GM12873 (cell line): ENCODE measurements around the gene OVCH2.

ENCODE experiments used
- TF ChIP-seq, protein P1 (sequence below): IDR thresholded peaks from 2 replicates; pipeline ENCODE4 v1.5.1; 2012; ENCODE audit warnings: low read depth, mild to moderate bottlenecking, moderate library complexity, low read length, control low read depth; ENCODE audit not compliant: insufficient read depth; ENCODE audit errors: missing control alignments

OVCH2 gene

DNA sequence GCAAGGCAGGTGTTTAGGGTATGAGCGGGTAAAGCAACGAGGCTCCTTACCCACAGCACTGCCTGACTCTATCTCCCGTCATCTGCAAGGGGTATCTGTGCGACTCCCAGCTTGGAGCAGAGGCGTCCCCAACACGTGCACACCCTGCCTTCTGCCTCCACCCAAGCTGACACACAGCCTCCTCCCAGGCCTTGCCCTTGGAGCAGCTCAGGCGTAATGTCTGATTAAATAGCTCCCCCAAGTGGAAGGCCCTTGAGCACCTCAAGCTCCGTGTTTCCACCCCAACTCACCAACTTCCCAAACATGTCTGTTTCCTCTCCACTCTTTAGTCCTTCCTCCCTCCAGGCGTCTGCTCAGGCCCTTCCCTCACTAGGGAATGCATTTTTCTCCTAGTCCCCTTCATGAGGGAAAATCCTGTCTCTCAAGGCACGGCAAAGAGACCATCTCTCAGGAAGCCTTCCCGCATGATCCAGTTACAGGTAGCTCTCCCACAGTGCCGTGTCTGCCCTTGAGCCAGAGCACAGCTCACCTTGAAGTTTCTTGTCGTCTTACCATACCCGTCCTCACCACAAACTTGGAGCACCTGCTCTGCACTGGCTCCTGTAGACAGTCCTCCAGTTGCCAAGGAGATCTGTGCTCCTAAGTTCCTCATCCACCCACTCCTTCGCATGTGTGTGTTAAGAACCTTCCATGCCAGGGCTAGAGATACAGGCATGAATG lies 48.8 kb downstream of the OVCH2 start:
- TF ChIP-seq, protein P1, sequence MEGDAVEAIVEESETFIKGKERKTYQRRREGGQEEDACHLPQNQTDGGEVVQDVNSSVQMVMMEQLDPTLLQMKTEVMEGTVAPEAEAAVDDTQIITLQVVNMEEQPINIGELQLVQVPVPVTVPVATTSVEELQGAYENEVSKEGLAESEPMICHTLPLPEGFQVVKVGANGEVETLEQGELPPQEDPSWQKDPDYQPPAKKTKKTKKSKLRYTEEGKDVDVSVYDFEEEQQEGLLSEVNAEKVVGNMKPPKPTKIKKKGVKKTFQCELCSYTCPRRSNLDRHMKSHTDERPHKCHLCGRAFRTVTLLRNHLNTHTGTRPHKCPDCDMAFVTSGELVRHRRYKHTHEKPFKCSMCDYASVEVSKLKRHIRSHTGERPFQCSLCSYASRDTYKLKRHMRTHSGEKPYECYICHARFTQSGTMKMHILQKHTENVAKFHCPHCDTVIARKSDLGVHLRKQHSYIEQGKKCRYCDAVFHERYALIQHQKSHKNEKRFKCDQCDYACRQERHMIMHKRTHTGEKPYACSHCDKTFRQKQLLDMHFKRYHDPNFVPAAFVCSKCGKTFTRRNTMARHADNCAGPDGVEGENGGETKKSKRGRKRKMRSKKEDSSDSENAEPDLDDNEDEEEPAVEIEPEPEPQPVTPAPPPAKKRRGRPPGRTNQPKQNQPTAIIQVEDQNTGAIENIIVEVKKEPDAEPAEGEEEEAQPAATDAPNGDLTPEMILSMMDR, result peak; percentile 38

DNA sequence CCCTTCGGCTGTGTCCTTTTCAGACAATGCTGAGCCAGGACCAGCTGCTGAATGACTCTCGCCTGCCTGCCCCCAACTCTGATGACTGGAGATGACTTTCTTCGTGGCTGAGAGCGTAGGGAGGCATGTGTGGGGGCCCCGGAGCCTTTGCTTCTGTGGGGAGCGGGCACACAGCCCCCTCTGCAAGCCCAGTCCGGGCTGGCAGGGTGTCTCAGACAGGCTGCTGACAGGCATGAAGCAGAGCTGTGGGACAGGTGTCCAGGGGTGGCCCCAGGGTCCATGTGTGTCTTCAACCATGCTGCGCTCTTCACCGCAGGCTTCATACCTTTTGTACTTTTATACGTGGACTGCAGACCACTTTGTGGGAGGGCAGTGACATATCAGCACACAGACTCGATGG lies 49.6 kb downstream of the OVCH2 start:
- TF ChIP-seq, protein P1, result no peak

DNA sequence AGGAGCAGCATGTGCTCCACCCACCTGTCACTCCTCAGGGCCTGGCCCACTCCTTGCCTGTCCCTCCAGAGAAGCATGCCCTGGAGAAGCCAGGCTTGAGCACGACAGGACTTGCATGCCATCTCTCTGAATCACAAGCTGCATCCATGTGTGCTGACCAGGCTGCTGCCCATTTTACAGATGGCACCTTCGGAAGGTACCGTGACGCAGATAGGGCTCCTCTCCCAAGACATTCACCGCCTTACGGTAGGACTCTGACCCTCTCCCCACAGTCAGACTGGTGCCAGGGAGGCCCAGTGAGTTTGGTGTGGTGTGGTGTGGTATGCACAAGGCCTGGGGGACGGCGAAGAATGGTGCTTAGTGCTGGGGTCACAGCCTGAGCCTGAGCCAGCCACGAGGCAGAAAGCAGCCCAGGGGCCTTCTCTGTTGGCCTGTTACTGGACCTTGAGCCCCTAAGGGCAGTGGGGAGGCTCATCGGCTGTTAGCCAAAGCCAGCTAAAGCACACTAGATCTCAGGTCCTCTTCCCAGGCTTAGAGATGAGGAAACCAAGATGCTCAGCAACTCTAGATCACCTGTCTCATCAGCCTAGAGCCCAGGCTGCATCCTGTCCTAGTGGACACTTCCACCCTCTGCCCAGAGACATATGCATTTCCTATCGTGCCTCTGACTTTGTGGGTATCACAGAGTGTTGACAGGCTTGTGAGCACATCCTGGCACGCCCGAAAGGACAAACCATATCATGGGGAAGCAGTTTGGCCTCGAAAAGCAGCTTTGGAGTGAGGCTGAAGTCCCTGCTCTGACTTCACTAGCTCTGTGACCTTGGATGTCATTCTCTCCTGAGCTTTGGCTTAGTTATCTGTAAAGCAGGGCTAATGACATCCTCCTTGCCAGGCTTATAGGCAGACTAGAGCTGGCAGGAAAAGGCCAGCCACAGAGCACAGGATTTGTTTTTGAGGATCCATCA lies 50.7 kb downstream of the OVCH2 start:
- TF ChIP-seq, protein P1, result no peak

DNA sequence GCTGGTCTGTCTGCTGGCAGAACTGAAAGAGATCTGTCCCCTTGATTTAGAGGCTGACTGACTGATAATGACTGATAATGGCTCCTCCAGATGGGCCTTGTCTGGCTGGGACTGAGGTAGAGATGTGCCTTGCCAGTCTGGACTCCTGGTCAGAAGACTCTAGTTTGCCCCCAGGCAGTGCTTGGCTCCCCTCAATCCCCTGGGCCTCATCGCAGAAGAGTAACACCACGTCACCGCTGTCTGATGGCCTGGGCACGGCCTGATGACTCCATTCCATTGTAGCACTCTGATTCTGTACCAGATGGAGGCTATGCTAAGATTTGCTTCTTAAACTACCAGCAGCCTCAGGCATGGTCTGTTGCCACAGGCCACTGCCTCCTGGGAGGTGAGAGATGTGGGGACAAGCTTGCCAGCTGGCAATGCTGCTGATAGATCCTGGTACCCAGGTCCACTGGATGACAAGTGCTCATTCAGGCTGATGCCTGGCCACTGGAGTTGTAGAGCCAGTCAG lies 52.0 kb downstream of the OVCH2 start:
- TF ChIP-seq, protein P1, result no peak

DNA sequence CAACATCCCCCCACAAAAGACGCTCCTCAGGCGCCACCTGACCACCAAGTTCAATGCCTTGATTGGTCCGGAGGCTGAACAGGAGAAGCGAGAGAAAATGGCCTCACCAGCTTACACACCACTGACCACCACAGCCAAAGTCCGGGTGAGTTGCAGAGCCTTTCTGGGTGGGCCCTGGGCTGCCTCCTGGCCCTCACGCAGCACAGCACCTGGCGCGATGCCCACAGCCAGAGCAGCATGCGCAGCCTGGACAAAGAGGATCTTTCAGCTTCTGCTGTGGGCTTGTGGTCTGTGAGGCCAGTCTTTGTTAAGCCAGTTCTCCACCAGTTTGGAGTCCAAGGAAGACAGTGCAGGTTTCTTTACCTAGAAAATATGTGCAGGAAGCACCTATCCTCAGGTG lies 54.6 kb downstream of the OVCH2 start:
- TF ChIP-seq, protein P1, result no peak

DNA sequence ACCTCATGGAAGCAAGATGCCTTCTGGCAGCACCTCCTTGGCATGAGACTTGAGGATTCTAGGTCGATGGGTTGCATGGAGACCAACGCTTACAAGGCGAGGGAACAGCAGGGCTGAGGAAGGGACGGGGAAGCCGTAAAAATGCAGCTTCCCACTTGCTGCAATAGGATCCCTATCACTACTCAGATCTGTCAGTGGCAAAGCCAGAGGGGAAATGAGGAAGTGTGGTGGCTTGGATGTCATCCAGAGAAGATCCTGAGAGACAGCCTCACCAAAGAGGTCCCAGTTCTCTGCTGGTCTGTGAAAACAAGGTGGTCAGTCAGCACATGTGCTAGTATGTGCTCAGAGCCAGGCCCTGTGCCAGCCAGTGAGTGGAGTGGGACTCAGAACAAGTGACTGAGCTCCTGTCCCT lies 55.1 kb downstream of the OVCH2 start:
- TF ChIP-seq, protein P1, result no peak

DNA sequence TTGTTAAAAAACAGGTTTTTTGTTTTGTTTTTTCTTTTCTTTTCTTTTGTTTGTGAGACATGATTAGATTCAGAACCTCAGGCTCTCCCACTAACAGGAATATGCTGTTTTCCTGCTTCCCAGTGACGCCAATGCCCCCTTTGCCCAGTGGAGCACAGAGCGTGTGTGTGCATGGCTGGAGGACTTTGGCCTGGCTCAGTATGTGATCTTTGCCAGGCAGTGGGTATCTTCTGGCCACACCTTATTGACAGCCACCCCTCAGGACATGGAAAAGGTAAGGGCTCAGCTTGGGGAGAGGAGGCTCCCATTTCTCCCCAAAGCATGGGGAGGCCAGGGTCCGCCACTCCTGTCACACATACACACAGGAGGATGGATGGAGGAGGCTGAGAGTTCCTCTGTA lies 58.0 kb downstream of the OVCH2 start:
- TF ChIP-seq, protein P1, result no peak
